B cell (primary cell): Measurements from ENCODE around the gene LHX4.

Experiments
- EZH2 ChIP-seq: IDR thresholded peaks from 2 replicates; pipeline ENCODE4 v1.6.1; 2012; ENCODE audit warnings: borderline replicate concordance, low read depth, mild to moderate bottlenecking, moderate library complexity, low read length; ENCODE audit not compliant: insufficient read depth, poor library complexity, severe bottlenecking
- TF ChIP-seq, protein P1 (sequence below): fragments of 200-600 bp; IDR thresholded peaks from one replicate; pipeline ENCODE4 v1.8.0; 2022; ENCODE audit warnings: antibody characterized with exemption, mild to moderate bottlenecking

DNA sequence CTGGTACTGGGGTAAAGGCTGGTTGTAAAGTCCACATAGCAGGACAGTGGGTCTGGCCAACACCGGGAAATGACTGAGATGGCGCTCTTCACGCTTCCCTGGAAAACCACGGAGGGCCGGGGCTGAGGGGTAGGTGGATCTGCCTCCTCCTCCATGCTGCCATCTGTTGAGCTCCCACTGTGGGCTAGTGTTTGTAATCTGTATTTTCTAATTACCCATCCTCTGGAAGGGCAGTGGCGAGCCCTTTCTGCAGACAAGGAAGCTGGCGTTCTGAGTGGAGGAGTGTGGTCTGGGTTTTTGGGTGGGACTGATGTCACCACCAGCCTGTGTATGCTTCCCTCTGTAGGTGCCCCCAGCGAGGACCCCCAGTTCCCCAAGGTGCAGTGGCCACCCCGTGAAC lies 34.1 kb upstream of the LHX4 start:
- TF ChIP-seq, protein P1, sequence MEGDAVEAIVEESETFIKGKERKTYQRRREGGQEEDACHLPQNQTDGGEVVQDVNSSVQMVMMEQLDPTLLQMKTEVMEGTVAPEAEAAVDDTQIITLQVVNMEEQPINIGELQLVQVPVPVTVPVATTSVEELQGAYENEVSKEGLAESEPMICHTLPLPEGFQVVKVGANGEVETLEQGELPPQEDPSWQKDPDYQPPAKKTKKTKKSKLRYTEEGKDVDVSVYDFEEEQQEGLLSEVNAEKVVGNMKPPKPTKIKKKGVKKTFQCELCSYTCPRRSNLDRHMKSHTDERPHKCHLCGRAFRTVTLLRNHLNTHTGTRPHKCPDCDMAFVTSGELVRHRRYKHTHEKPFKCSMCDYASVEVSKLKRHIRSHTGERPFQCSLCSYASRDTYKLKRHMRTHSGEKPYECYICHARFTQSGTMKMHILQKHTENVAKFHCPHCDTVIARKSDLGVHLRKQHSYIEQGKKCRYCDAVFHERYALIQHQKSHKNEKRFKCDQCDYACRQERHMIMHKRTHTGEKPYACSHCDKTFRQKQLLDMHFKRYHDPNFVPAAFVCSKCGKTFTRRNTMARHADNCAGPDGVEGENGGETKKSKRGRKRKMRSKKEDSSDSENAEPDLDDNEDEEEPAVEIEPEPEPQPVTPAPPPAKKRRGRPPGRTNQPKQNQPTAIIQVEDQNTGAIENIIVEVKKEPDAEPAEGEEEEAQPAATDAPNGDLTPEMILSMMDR: no peak
- no peak for TF ChIP-seq EZH2
